Type B pancreatic cell (in vitro differentiated cells): ENCODE measurements around the gene PTPRB. TPM values are rescaled to one million over a fixed set of nuclear protein-coding genes. Genes with fewer than 3 reads are reported as not detected.

Experiments
- DNase-seq: peaks from one replicate; pipeline ENCODE4 v3.0.0; 2021; ENCODE audit warnings: mixed read lengths; ENCODE audit not compliant: unreplicated experiment; ENCODE audit errors: extremely low spot score
- H3K27ac Mint-ChIP-seq: 2 replicates; pipeline ENCODE4 v1.8.0; 2021; ENCODE audit warnings: mild to moderate bottlenecking, mixed read lengths
- H3K27me3 Mint-ChIP-seq: 2 replicates; pipeline ENCODE4 v1.8.0; 2021; ENCODE audit warnings: mixed read lengths
- H3K36me3 Mint-ChIP-seq: 2 replicates; pipeline ENCODE4 v1.8.0; 2021; ENCODE audit warnings: mixed read lengths
- H3K4me1 Mint-ChIP-seq: one replicate; pipeline ENCODE4 v1.8.0; 2021; ENCODE audit warnings: mixed read lengths; ENCODE audit not compliant: unreplicated experiment
- H3K4me3 Mint-ChIP-seq: 2 replicates; pipeline ENCODE4 v1.8.0; 2021; ENCODE audit warnings: mild to moderate bottlenecking, mixed read lengths
- H3K9me3 Mint-ChIP-seq: 2 replicates; pipeline ENCODE4 v1.8.0; 2021; ENCODE audit warnings: mixed read lengths
- CTCF ChIP-seq: fragments of 200-600 bp; sonication (generic); conservative IDR thresholded peaks from 2 replicates; pipeline ENCODE4 v1.5.0; 2021; ENCODE audit warnings: antibody characterized with exemption, mild to moderate bottlenecking
- long read RNA-seq: library from polyadenylated mRNA; unstranded; transcript quantifications from one replicate; pipeline ENCODE4 v2.0.0, GENCODE V29; 2020
- total RNA-seq: library from RNA; stranded (reverse); gene quantifications from 2 replicates; pipeline ENCODE4 v1.2.1, GENCODE V29; 2021; ENCODE audit warnings: low replicate concordance

PTPRB gene
- 1.2 and 4.2 TPM in 2 replicates for total RNA-seq
- long read RNA-seq = 0 reads

DNA sequence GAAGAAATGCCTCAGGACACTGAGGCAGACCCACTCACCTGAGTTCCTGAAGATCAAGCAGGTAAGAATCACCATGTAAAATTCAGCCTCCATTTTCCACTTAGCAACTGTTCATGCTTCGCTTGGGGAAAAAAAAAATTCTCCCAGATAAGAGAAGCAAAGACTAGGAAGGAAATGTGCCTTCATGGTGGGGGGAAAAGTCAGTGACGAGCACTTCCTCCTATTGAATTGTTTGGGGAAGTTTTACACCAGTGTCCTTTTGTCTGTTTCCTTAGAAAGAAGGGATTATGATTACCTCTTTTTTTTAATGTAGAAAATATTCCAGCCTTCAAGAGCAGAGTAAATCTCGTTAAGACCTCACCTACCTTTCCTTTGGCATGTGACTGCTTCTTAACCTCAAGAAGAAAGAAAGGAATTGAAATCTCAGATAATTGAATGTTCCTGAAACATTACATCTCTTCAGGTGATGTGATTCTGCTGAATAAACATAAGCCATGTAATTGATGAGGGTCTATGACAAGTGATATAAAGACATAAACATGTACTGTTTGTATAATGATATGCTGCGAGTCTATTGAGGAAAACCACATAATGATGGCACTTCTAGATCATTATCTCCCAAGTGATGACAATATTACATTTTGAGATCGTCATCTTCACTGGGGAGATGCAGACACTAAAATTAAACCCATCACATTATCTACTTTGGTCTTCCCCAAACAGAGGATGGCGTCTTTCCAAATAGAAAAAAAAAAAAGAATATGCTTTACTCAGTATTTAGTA lies at the start of gene PTPRB:
PTPRB (minus strand) TSS at position 127 of the 783 bp plus-strand sequence; CDS start at position 93, 34 bp downstream.
- Mint-ChIP-seq H3K4me1 (no peaks in the 10 kb centered on the region), H3K27ac (no peak within 1 kb of the TSS), H3K27me3 (peaks cover 25% of the 10 kb centered on the region), H3K4me3 (no peak within 1 kb of the TSS), H3K9me3 (no peaks in the 10 kb centered on the region), H3K36me3 (no peaks in the 10 kb centered on the region)
- no peak for TF ChIP-seq CTCF
- no peak for DNase-seq

GRCh38 chr12:70686907-70687306 lies 49.7 kb upstream of the PTPRB start:
- no peaks in the 10 kb centered on the region for H3K36me3 Mint-ChIP-seq
- no peaks in the 10 kb centered on the region for H3K9me3 Mint-ChIP-seq
- no peak overlapping the region for H3K27ac Mint-ChIP-seq
- TF ChIP-seq CTCF = no peak
- H3K4me3 Mint-ChIP-seq = no peak overlapping the region
- DNase-seq = no peak
- no peaks in the 10 kb centered on the region for H3K4me1 Mint-ChIP-seq
- H3K27me3 Mint-ChIP-seq = no peaks in the 10 kb centered on the region

DNA sequence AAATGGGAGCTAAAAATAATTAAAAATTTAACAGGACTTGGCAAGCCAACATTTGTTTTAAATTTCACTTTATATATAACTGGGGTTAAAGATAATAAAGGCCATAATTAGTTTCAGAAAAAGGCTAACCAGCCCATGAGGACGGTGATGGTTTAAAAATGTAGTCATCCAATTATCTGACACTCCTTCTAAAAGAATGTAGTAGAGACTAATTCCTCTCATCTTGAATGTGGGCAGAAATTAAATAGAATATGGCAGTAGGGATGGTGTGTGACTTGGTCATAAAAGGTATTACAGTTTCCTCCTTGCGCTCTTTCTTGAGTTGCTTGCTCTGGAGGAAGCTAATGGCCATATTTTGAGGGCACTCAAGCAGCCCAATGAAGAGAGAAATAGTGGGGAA lies 49.1 kb upstream of the PTPRB start:
- H3K27ac Mint-ChIP-seq = no peak overlapping the region
- H3K27me3 Mint-ChIP-seq = no peaks in the 10 kb centered on the region
- DNase-seq = no peak
- TF ChIP-seq CTCF = no peak
- H3K36me3 Mint-ChIP-seq = no peaks in the 10 kb centered on the region
- no peaks in the 10 kb centered on the region for H3K4me1 Mint-ChIP-seq
- no peaks in the 10 kb centered on the region for H3K9me3 Mint-ChIP-seq
- no peak overlapping the region for H3K4me3 Mint-ChIP-seq

- Mint-ChIP-seq H3K4me1 (no peaks in the 10 kb centered on the region), H3K9me3 (no peaks in the 10 kb centered on the region), H3K36me3 (no peaks in the 10 kb centered on the region), H3K27me3 (no peaks in the 10 kb centered on the region), H3K4me3 (no peak overlapping the region), H3K27ac (no peak overlapping the region)
- no peak for TF ChIP-seq CTCF
- DNase-seq = no peak
Observed at GRCh38 chr12:70683976-70684375, 46.7 kb upstream of the PTPRB start.

- Mint-ChIP-seq H3K27ac (no peak overlapping the region), H3K9me3 (no peaks in the 10 kb centered on the region), H3K36me3 (no peaks in the 10 kb centered on the region), H3K4me1 (no peaks in the 10 kb centered on the region), H3K4me3 (no peak overlapping the region), H3K27me3 (peaks cover 3% of the 10 kb centered on the region)
- no peak for DNase-seq
- TF ChIP-seq CTCF = no peak
Observed at GRCh38 chr12:70671698-70672097, 34.5 kb upstream of the PTPRB start.
